GM19238 (cell line): ENCODE results near the gene TYW1B.
"Not testable (repeated sequence)": the region's sequence is repeated elsewhere in the genome, so short reads cannot be mapped to it uniquely, and the experiment has no call there.

Source experiments
- DNase-seq: peaks from one replicate; pipeline ENCODE4 v3.0.0; 2011; ENCODE audit warnings: low spot score; ENCODE audit not compliant: insufficient read length

Gene TYW1B, protein sequence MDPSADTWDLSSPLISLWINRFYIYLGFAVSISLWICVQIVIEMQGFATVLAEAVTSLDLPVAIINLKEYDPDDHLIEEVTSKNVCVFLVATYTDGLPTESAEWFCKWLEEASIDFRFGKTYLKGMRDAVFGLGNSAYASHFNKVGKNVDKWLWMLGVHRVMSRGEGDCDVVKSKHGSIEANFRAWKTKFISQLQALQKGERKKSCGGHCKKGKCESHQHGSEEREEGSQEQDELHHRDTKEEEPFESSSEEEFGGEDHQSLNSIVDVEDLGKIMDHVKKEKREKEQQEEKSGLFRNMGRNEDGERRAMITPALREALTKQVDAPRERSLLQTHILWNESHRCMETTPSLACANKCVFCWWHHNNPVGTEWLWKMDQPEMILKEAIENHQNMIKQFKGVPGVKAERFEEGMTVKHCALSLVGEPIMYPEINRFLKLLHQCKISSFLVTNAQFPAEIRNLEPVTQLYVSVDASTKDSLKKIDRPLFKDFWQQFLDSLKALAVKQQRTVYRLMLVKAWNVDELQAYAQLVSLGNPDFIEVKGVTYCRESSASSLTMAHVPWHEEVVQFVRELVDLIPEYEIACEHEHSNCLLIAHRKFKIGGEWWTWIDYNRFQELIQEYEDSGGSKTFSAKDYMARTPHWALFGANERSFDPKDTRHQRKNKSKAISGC

DNA sequence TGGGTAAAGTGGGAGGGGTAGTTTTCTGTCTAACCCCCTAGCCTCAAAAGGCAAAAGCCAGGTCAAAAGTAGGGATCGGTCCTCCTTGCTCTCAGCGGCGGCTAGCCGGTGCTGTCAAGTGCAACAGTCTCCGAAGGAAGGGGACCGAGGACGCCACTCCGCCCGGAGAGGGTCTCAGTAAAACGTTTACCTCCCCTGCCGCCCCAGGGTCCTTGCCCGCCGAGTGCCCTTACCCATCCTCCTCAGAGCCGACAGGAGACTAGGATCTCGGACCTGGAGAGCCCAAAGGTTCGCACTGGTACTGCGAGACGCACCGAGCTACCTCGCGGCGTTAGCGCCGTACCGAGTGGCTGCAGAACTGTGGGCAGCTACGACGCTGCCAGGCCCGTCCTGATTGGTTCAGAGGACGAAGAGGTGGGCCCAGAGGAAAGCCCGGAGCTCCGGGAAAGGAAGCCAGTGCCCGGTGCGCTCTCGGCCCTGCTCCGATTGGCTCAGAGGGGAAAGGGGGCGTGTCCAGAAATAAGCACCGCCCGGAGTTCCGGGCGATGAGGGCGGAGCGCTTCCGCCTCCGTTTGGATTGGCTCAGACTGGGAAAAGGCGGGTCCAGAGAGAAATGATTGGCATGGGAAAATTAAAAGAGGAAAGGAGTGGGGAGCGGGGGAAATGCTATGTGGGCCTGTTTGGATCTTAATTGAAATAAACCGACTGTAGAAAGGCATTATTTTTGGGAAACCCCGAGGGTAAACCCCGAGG is at the start of gene TYW1B:
TYW1B (minus strand) TSS at position 362 of the 753 bp plus-strand sequence; CDS start at position 237, 125 bp downstream.
- peak; percentile 58 for DNase-seq

DNA sequence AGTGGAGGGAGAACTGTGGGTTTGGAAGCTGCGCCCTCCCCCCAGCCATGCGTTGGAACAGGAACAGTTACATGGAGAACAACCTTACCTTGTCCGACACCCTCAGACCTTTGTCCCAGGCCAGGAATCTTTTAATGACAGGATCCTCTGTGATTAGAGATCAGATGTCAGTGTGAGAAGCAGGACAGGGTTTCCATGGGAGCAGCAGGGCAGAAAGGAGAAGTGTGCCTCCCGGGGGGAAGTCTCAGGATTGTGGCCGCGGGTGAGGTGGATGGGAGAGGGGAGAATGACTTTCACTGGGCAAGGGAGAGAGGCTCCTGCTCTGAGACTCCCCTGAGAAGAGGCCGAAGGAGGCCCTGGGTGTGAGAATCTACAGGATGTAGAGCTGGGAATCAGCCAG is 39.6 kb upstream of the TYW1B start:
- not testable (repeated sequence) for DNase-seq

DNA sequence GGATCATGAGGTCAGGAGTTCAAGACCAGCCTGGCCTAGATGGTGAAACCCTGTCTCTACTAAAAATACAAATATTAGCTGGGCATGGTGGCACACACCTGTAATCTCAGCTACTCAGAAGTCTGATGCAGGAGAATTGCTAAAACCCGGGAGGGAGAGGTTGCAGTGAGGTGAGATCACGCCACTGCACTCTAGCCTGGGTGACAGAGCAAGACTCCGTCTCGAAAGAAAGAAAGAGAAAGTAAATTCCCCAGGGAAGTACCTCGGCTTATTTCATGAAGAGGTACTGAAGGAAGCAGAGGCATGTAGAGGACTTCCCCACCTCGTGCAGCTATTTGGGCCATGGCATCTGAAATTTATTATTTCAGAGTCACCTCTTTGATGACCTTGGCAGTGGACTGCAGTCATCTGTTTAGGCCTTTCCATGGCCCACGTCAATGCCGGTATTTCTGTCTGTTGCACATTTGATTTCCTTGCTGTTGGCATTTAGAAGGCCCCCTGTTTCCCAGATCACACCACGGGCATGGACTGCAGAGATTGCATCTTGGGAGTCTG is 30.9 kb upstream of the TYW1B start:
- DNase-seq, result peak; percentile 1

DNA sequence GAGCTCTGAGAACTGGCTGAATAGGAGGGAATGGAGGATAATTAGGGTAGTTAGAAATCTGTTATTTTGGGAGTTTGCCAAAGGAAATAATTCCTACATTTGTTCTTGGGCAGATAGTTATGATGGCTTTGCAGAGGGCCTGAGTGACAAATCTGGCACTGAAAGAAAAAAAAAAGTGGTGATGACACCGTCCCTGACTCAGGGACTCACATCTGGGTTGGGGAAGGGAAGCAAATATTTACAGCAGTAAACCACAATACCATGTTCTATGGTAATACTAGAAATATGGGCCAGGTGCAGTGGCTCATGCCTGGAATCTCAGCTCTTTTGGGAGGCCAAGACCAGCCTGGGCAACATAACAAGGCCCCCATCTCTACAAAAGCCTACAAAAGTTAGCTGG is 29.9 kb upstream of the TYW1B start:
- DNase-seq, result not testable (repeated sequence)

DNA sequence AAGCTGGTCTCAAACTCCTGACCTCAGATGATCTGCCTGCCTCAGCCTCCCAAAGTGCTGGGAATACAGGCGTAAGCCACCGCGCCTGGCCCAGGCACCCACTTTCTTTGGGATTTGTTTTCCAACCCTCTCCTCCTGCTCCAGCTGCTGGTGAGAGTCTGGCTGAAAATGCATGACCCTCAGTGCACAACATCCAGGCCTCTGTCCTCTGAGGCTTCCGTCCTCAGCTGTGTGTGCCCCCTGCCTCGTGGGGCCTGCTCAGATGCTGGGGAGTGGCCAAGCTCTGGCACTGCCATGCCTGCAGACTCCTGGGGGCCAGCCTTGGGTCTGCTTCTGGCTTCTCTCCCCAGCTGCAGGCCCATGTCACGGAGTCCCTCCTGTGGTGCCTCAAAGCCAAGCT is 27.3 kb upstream of the TYW1B start:
- DNase-seq, result not testable (repeated sequence)

DNA sequence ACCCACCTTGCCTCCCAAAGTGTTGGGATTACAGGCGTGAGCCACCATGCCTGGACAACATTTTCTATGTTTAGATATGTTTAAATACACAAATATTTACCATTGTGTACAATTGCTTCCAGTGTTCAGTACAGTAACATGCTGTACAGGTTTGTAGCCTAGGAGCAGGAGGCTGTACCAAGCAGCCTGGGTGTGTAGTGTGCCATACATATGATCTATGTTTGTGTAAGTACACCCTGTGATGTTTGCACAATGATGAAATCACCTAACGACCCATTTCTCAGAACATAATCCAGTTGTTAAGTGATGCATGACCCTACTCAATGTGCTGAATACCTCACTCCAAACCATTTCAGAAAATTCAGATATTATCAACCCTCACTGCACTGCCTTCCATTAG is 24.9 kb upstream of the TYW1B start:
- DNase-seq, result not testable (repeated sequence)

DNA sequence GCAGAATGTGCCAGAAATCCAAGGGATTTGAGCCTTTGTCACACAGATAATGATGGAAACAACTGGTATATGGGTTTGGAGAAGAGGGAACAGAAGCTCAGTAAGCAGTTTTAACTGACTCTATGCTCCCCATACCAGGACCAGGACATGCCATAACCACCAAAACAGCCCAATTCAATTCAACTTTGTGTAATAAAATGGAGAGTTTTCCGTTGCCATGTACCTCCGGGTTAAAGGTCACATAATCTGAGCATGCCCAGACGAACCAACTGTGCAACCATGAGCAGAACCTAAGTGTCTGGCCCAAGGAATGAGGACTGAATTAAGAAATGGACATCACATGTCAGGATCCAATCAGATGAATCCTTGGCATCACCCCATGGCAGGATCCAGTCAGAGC is 22.7 kb upstream of the TYW1B start:
- not testable (repeated sequence) for DNase-seq

DNA sequence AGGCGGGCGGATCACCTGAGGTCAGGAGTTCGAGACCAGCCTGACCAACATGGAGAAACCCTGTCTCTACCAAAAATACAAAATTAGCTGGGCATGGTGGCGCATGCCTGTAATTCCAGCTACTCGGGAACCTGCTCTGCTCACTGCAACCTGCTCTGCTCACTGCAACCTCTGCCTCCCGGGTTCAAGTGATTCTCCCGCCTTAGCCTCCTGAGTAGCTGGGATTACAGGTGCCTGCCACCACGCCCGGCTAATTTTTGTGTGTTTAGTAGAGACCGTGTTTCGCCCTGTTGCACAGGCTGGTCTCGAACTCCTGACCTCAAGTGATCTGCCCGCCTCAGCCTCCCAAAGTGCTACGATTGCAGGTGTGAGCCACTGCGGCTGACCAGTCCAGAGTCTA is 16.1 kb upstream of the TYW1B start:
- DNase-seq, result not testable (repeated sequence)

DNA sequence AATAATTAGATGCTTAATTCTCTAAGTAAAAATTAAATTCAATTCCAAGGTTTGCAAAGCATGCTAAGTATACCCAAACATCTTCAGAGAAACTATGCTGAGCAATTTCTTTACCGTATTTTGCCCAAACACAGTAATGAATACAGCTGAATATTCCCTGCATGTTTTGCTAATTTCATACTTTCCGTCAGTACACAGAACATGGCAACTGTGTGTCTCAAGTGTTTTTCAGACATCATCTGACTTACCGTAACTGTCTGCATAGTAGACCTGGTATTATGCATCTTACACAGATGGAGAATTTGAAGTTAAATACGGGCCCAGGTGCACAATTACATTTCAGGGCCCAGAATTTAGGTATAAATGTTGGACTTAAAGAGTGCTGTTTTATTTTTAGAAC is 15.2 kb upstream of the TYW1B start:
- DNase-seq, result not testable (repeated sequence)

DNA sequence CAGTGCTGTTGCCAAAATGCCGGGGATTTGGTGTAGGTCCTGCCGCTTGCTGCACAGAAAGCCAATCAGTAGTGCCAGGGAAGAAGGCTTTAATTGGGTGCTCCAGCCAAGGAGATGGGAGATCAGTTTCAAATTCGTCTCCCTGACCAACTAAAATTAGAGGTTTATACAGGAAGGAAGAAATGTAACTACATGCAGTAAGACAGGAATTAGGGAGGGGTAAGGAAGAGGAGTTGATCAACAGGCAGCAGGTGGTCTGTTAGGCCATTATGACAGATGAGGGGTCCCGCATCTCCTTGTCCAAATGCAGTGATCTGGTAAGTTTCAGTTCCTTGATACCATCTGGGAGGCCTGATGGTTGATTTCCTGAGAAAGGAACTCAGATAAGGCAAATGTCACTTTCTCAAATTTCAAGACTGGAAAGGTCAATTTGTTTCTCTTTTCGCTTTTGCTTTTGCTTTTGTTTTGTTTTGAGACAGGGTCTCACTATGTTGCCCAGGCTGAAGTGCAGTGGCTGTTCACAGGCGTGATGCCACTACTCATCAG is 13.0 kb upstream of the TYW1B start:
- DNase-seq, result not testable (repeated sequence)

DNA sequence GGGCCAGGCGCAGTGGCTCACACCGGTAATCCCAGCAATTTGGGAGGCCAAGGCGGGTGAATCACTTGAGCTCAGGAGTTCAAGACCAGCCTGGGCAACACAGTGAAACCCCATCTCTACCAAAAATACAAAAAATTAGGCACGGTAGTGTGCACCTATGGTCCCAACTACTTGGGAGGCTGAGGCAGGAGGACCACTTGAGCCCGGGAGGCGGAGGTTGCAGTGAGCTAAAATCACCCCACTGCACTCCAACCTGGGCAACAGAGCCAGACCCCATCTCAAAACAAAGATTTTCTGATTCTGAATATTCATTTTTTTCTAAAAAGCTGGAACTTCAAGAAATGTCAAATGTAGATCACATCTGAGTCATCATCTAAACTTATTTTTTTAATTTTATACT is 10.3 kb upstream of the TYW1B start:
- DNase-seq, result not testable (repeated sequence)

DNA sequence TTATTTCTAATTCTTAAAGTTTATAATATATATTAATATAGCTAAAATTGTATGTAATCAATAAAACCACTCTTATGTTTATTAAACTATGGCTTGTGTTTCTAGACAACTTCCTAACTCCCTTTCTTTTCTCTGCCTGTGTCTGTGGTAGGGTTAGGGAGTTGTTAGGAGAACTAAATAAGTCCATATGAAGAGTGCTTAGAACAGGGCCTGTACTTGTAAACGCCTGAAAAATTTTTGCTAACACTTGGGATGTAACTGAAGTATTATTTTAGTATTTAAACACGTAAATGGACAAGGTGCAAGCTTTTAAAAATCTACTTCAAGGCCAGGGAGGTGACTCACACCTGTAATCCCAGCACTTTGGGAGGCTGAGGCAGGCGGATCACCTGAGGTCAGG is 9.3 kb upstream of the TYW1B start:
- not testable (repeated sequence) for DNase-seq

DNA sequence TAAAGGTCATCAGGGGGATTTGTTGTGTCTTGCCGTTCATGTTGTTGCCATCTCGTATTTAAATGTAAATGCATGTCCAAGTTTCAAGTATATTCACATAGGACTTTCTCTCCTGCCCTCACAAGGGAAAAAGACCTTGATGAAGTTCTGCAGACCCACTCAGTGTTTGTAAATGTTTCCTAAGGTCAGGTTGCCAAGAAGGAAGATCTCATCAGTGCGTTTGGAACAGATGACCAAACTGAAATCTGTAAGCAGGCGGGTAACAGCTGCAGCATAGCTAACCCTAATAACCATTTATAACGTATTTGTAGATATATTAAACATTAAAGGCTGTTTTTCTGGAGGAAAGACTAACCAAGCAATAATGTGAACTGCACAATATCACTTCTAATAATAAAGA is 2.6 kb upstream of the TYW1B start:
- DNase-seq, result not testable (repeated sequence)

DNA sequence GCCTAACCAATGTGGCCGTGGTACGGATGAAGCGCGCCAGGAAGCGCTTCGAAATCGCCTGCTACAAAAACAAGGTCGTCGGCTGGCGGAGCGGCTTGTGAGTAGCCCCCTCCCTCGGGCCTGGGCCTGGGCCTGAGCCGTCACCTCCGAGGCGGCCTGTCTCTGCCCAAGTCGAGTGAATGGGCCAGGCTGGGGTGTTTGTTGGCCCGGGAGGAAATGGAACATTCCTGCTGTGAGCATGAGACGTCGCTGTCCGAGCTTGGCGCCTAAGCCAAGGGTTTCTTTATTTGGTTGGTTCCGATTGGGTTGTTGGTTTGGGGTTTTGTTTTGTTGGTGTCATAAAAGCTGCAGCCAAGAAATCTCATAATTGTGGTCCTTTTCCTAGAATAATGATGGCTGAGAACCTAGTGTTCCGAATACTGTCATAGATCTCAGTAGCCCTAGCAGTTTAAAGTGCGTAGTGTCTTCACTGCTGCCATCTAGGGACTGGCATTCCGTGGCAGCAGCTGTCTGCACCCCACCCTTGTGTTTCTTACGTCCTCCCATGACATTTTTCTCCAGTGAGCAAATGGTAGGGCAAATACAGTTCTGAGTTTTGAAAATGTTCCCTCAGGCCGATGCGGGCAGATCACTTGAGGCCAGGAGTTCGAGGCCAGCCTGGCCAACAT is 1.8 kb upstream of the TYW1B start:
- not testable (repeated sequence) for DNase-seq

DNA sequence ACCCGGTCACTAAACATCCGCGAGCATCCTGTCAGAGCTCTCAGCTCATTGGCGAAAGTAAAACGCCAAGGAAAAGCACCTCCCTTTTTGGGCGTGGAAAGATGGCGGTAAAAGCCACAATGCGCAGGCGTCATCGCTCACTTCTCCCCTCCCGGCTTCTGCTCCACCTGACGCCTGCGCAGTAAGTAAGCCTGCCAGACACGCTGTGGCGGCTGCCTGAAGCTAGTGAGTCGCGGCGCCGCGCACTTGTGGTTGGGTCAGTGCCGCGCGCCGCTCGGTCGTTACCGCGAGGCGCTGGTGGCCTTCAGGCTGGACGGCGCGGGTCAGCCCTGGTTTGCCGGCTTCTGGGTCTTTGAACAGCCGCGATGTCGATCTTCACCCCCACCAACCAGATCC is 1.3 kb upstream of the TYW1B start:
- peak; percentile 34 for DNase-seq

DNA sequence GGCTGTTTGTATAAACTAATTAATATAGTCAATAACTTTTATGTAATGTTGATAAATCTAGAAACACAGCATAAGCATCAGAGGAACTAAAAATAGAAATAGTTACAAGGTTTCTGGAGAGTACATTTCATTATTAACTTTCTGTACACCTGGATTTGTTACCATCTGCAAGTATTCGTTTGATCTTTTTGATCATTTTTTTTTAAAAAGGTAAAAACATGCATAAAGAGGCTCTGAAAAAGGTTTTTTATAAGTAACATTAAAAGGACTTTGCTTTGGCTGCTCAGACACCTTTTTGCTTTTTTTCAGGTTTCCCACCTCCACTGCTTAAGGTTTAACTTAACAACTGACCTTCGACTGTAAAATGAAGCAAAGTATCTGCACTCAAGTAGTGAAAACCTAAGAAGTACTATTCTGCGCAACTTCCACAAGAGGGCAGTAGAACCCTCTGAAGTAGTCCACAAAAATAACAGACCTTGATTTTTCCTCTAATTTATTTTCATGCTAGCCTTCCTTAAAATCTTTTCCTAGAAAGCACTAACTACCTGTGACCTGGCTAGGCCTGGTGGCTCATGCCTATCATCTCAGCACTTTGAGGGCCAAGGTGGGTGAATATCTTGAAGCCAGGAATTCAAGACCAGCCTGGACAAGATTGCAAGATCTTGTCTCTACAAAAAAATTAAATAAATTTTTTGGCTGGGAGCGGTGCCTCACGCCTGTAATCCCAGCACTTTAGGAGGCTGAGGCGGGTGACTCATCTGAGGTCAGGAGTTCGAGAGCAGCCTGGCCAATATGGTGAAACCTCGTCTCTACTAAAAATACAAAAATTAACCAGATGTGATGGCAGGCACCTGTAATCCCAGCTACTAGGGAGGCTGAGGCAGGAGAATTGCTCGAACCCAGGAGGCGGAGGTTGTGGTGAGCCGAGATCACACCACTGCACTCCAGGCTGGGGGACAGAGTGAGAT is 4.0 kb downstream of the TYW1B start:
- not testable (repeated sequence) for DNase-seq

DNA sequence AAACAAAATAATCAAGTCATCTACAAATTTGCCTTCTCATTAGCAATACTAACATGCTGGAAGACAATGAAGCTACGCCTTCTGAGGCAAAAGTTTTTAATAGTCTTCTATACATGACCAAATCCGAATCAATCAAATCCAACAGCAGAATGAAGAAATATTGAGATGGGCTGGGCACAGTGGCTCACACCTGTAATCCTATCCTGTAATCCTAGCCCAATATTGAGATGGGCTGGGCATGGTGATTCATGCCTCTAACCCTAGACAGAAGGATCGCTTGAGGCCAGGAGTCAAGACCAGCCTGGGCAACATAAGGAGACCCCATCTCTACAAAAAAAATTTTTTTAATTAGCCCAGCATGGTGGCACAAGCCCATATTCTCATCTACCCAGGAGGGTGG is 5.5 kb downstream of the TYW1B start:
- DNase-seq, result not testable (repeated sequence)

DNA sequence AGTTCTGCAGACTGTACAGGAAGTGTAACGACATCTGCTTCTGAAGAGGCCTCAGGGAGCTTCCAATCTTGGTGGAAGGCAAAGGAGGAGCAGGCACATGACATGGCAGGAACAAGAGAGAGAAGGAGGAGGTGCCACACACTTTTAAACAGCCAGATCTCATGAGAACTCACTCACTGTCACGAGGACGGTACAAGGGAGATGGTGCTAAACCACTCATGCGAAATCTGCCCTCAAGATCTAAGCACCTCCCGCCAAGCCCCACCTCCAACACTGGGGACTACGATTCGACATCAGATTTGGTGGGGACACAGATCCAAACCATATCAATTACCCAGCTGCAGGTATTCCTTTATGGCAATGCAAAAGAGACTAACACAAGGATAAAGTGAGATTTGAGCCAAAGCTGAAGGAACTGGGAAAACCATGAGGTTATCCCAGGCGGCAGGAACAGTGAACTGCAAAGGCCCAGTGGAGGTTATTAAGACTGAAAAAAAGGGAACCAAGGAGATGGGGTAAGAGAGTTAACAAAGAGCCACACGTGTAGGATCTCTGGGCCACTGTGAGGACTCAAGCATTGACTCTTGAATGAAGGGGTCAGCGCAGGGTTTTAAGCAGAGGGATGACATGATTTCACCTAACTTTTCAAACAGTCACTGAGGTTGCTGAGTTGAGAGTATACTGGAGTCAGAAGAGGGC is 9.2 kb downstream of the TYW1B start:
- DNase-seq, result not testable (repeated sequence)

DNA sequence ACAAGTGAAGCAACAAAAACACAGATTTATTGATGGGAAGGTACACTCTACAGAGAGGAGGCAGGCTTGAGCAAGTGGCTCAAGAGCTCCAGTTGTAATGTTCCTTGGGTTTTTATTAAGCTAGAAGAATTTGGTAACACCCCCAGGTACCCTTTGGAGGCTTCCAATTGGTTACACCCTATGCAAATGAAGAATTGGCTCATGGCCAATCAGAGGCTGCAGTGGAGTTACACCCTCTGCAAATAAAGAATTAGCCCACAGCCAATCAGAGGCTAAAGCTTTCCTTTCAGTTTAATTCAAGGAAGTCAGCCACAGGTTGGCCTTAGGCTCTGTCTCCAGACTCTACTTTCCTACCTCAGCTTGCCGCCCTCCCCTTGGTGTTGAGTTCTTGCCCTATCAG is 10.3 kb downstream of the TYW1B start:
- DNase-seq, result not testable (repeated sequence)
